Heart left ventricle (tissue), 16 donors: ENCODE results near the gene OSGIN1. TPM values are rescaled to one million over a fixed set of nuclear protein-coding genes. Genes with fewer than 3 reads are reported as not detected.
A peak's percentile ranks its signal among the peaks of the same experiment; 100 is the strongest.

Experiments used
- ATAC-seq, 4 donors: fragments of 200-7000 bp; cut with Tn5 transposase; one replicate each; pipeline ENCODE4 v1.9.1; 2020 to 2022; ENCODE audit warnings: moderate library complexity in 4 of 4, mild to moderate bottlenecking in 3 of 4, moderate number of reproducible peaks in 1 of 4
- DNase-seq, 5 donors: peaks; one replicate each; pipeline ENCODE4 v3.0.0-alpha.2; 2020
- H3K27ac ChIP-seq, 12 donors: fragments of 200-600 bp; sonication (generic) in 4 of 12; one replicate each; pipeline versions ENCODE4 v1.5.0 to v1.8.0; 2016 to 2022; ENCODE audit warnings: mild to moderate bottlenecking in 2 of 12
- H3K27me3 ChIP-seq, 9 donors: fragments of 200-600 bp; sonication (generic) in 2 of 9; one replicate each; pipeline versions ENCODE4 v1.5.1 to v1.8.0; 2016 to 2022; ENCODE audit warnings: mild to moderate bottlenecking in 3 of 9
- H3K36me3 ChIP-seq, 9 donors: fragments of 200-600 bp; sonication (generic) in 2 of 9; one replicate each; pipeline versions ENCODE4 v1.5.0 to v1.8.0; 2018 to 2022; ENCODE audit warnings: mild to moderate bottlenecking in 2 of 9
- H3K4me1 ChIP-seq, 12 donors: fragments of 200-600 bp; sonication (generic) in 4 of 12; one replicate each; pipeline versions ENCODE4 v1.5.0 to v1.8.0; 2016 to 2022; ENCODE audit warnings: mild to moderate bottlenecking in 3 of 12
- H3K4me3 ChIP-seq, 12 donors: fragments of 200-600 bp; sonication (generic) in 4 of 12; one replicate each; pipeline versions ENCODE4 v1.5.0 to v1.8.0; 2017 to 2022; ENCODE audit warnings: mild to moderate bottlenecking in 9 of 12, moderate library complexity in 4 of 12
- H3K9me3 ChIP-seq, 12 donors: fragments of 200-600 bp; sonication (generic) in 4 of 12; one replicate each; pipeline versions ENCODE4 v1.5.0 to v1.8.0; 2016 to 2022; ENCODE audit warnings: mild to moderate bottlenecking in 1 of 12
- POLR2A ChIP-seq, 2 donors: fragments of 450-650 bp; IDR thresholded peaks; one replicate each; pipeline ENCODE4 v1.6.1; 2017; ENCODE audit warnings: antibody characterized with exemption in 2 of 2, mild to moderate bottlenecking in 2 of 2, moderate library complexity in 2 of 2
- WGBS, 4 donors: extraction: QIAGEN DNeasy Blood & Tissue Kit in 2 of 4; methylation state at CpG; one replicate each; pipeline versions ENCODE4 v1.1.5 to v1.1.7; 2013 to 2018; 5-methylcytosine and 5-hydroxymethylcytosine counted together
- intact Hi-C, 10 donors: fragments of 100-400 bp; cut with DNase I; formaldehyde crosslinking; loops; one replicate each; pipeline versions ENCODE4 v1.11.1 to v1.14.2; 2022
- polyA plus RNA-seq, 2 donors: library from polyadenylated mRNA; stranded (reverse); fragments of 200-250 nt; gene quantifications; one replicate each; pipeline ENCODE4 v1.2.3, GENCODE V29; 2013
- total RNA-seq, 9 donors: library from RNA; depleted of rRNA in 2 of 9; stranded (reverse); fragments of >200 nt in 2 of 9; fragmentation: NEBNext Ultra II Directional in 3 of 9; extraction: Animal tissue kit (Norgen Biotek cat#: 25700) in 3 of 9; gene quantifications; one replicate each; pipeline versions ENCODE4 v1.1.0 to v1.2.4, GENCODE V29; 2016 to 2023
- TF ChIP-seq, protein P1 (sequence below), 12 donors: fragments of 200-600 bp; sonication (generic) in 4 of 12; IDR thresholded peaks; one replicate each; pipeline versions ENCODE4 v1.5.0 to v1.8.0; 2018 to 2022; ENCODE audit warnings: antibody characterized with exemption in 12 of 12, mild to moderate bottlenecking in 5 of 12
- donor health status: ischemic (EF 13 %, LVEDD 7.1; RV severe dilation, severe dysfunction).
- donor health status: healthy with polysubstance abuse.
- donor health status: DM: no; HTN: yes; CAD: no.
- donor health status: DM: no; HTN: no; CAD: no.
- donor health status: ischemic (EF 25% LVEDD 6.9; RV normal size, moderate dysfunction).
- donor health status: ischemic (EF 25% LVEDD 5.7; RV mildly dilated, moderate dysfunction).
- donor health status: healthy.
- donor health status: DM: yes; HTN: yes; CAD: no.
- donor health status: ischemic (EF 35%, LVEDD 5.7; RV mildly dilated, moderate dysfunction).
- donor health status: nonischemic (EF 11% LVEDD 7.7; RV severe dilation, severe dysfunction).
- donor health status: DM: yes; HTN: yes; CAD: no.
- donor health status: PGD.
- donor health status: ischemic (EF 29% LVEDD 5.4; RV normal size, mild dysfunction).
- donor health status: nonischemic (EF 23%, LVEDD 6.1; RV moderate dilation, normal function).

The OSGIN1 gene
- total and polyA plus RNA-seq, 11 donors = 3.3 to 12.8 (median 7.0) TPM

DNA sequence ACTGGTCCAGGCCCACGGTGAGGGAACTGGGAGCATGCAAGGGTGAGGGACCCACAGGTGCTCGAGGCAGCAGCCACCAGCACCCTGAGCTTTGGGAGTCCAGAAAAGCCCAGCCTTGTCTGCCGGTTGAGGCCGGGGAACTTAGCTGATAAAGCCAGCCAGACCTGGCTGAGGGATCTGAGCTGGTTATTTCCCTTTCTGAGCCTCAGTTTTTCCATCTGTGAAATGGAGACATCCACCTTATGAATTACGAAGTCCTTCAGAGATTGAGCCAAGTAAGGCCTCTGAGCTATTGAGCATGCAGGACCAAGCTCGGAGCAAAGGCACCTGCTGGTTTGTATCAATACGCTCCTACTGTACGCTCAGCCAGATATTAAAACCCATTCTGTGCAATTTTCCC, 28.8 kb downstream of the OSGIN1 start:
- Histone ChIP-seq H3K27ac (no peak overlapping the region), H3K27me3 (peaks cover 0 to 2% (median 0%) of the 10 kb centered on the region in 9 donors), H3K9me3 (peaks cover 0 to 20% (median 0%) of the 10 kb centered on the region in 12 donors), H3K36me3 (no peaks in the 10 kb centered on the region), H3K4me3 (no peak overlapping the region), H3K4me1 (peaks cover 0 to 8% (median 0%) of the 10 kb centered on the region in 12 donors)
- TF ChIP-seq POLR2A (IDR thresholded peaks at IDR 0.05) = no peak
- TF ChIP-seq, protein P1, sequence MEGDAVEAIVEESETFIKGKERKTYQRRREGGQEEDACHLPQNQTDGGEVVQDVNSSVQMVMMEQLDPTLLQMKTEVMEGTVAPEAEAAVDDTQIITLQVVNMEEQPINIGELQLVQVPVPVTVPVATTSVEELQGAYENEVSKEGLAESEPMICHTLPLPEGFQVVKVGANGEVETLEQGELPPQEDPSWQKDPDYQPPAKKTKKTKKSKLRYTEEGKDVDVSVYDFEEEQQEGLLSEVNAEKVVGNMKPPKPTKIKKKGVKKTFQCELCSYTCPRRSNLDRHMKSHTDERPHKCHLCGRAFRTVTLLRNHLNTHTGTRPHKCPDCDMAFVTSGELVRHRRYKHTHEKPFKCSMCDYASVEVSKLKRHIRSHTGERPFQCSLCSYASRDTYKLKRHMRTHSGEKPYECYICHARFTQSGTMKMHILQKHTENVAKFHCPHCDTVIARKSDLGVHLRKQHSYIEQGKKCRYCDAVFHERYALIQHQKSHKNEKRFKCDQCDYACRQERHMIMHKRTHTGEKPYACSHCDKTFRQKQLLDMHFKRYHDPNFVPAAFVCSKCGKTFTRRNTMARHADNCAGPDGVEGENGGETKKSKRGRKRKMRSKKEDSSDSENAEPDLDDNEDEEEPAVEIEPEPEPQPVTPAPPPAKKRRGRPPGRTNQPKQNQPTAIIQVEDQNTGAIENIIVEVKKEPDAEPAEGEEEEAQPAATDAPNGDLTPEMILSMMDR (IDR thresholded peaks at IDR 0.05) = no peak
- peak in 1 of 5 donors; percentile 28 for DNase-seq
- intact Hi-C loops = no loop called here
- ATAC-seq = no peak
- 96 to 99% (median 96%) methylated on average over 6 to 8 of the region's 8 CpGs for WGBS, 4 donors

DNA sequence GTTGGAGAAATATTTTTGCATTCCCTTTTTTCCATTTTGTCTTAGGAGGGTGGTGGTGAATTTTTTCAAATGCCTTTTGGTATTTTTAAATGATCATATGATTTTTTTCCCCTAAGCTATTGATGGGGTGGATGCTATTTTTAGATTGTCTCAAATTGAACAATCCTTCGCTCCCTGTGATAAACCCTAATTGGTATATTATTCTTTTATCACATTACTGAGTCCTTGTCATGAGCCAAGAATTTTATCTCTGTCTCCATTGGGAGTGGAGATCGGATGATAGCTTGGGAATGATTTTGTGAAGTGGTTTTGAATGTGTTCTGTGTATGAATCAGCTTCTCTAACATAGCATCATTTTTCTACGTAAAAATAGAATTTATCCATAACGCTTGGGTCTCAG, 30.5 kb downstream of the OSGIN1 start:
- H3K27me3 ChIP-seq = peaks cover 0 to 2% (median 0%) of the 10 kb centered on the region in 9 donors
- WGBS, 4 donors = 42 to 55% (median 47%) methylated on average over 4 of the region's 4 CpGs

DNA sequence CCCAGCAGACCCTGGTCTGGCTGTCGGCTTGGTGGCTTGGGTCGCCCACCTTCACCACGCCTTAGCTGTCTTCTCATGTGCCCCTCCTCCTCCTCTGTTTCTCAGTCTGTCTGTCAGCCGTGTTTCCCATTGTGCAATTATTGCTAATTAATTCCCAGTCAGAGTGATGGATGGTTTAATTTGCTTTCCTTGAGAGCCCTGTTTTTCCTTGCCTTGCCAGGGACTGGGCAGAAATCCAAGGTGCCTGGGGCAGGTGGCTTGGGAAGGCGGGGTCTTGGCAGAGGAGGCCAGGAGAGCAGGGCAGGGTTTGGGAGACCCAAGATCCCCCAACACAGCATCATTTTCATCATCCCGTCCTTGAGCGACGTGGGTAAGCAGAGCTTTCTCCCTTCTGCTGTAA, 36.3 kb downstream of the OSGIN1 start:
- ATAC-seq (no peak), DNase-seq (peak in 1 of 5 donors; percentile 14)
- H3K27ac ChIP-seq = no peak overlapping the region
- intact Hi-C loops = no loop called here
- H3K4me3 ChIP-seq = no peak overlapping the region
- peaks cover 0 to 4% (median 0%) of the 10 kb centered on the region in 9 donors for H3K27me3 ChIP-seq
- H3K9me3 ChIP-seq = peaks cover 0 to 4% (median 0%) of the 10 kb centered on the region in 12 donors
- H3K4me1 ChIP-seq = peaks cover 0 to 11% (median 5%) of the 10 kb centered on the region in 12 donors
- H3K36me3 ChIP-seq = no peaks in the 10 kb centered on the region
- TF ChIP-seq, protein P1 (IDR thresholded peaks at IDR 0.05) = no peak
- TF ChIP-seq POLR2A (IDR thresholded peaks at IDR 0.05) = no peak
- 77 to 89% (median 85%) methylated on average over 8 of the region's 8 CpGs for WGBS, 4 donors

More for the DNA sequence above, 30.5 kb downstream of the OSGIN1 start:
- no peaks in the 10 kb centered on the region for H3K36me3 ChIP-seq
- no peak for ATAC-seq
- no peak for DNase-seq
- peaks cover 0 to 8% (median 0%) of the 10 kb centered on the region in 12 donors for H3K4me1 ChIP-seq
- H3K9me3 ChIP-seq = peaks cover 0 to 15% (median 0%) of the 10 kb centered on the region in 12 donors
- no peak overlapping the region for H3K27ac ChIP-seq
- intact Hi-C loops = no loop called here
- no peak overlapping the region for H3K4me3 ChIP-seq
- no peak for TF ChIP-seq POLR2A (IDR thresholded peaks at IDR 0.05)
- TF ChIP-seq, protein P1 (IDR thresholded peaks at IDR 0.05) = no peak

DNA sequence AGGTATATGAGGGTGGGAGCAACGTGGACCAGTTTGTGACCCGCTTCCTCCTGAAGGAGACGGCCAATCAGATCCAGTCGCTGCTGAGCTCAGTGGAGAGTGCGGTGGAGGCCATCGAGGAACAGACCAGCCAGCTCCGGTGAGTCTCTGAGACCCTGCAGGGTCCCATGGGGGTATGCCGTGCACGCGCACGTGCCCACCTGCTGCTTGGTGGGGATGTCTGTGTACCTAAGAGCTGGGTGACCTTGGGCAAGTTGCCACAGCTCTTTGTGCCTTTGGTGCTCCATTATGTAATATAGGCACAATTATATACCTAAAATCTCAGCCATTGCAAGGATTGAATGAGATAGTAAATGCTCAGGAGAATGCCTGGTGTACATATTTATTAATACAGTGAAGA, 37.5 kb downstream of the OSGIN1 start:
- Histone ChIP-seq H3K4me3 (no peak overlapping the region), H3K36me3 (no peaks in the 10 kb centered on the region), H3K27me3 (peaks cover 0 to 4% (median 0%) of the 10 kb centered on the region in 9 donors), H3K4me1 (peaks cover 0 to 14% (median 5%) of the 10 kb centered on the region in 12 donors), H3K9me3 (peaks cover 0 to 4% (median 0%) of the 10 kb centered on the region in 12 donors), H3K27ac (no peak overlapping the region)
- DNase-seq = peak in 1 of 5 donors; percentile 50
- intact Hi-C loops = no loop called here
- ATAC-seq = no peak
- TF ChIP-seq, protein P1 (IDR thresholded peaks at IDR 0.05) = no peak
- TF ChIP-seq POLR2A (IDR thresholded peaks at IDR 0.05) = no peak
- 88 to 93% (median 89%) methylated on average over 9 to 11 of the region's 11 CpGs for WGBS, 4 donors
